Mucosa of rectum (tissue), 2 donors: ENCODE data around the gene ATG9B.
"Not testable (repeated sequence)": the region's sequence is repeated elsewhere in the genome, so short reads cannot be mapped to it uniquely, and the experiment has no call there.

Source experiments
- H3K27ac ChIP-seq, 2 donors: one replicate each; pipeline ENCODE4 v1.7.0; 2013; ENCODE audit warnings: inconsistent platforms in 2 of 2, low read depth in 2 of 2, low read length in 2 of 2
- H3K27me3 ChIP-seq, 2 donors: one replicate each; pipeline ENCODE4 v1.7.0; 2013; ENCODE audit warnings: low read length in 2 of 2; ENCODE audit not compliant: control insufficient read depth in 2 of 2, insufficient read depth in 2 of 2
- H3K36me3 ChIP-seq, 2 donors: one replicate each; pipeline ENCODE4 v1.7.0; 2013; ENCODE audit warnings: low read length in 2 of 2; ENCODE audit not compliant: control insufficient read depth in 2 of 2, insufficient read depth in 2 of 2
- H3K4me1 ChIP-seq, 2 donors: one replicate each; pipeline ENCODE4 v1.7.0; 2013; ENCODE audit warnings: low read length in 2 of 2, mild to moderate bottlenecking in 1 of 2; ENCODE audit not compliant: control insufficient read depth in 2 of 2, insufficient read depth in 2 of 2
- H3K4me3 ChIP-seq, 2 donors: one replicate each; pipeline ENCODE4 v1.7.0; 2013; ENCODE audit warnings: low read length in 2 of 2
- H3K9ac ChIP-seq, 2 donors: one replicate each; pipeline ENCODE4 v1.7.0; 2013; ENCODE audit warnings: low read length in 2 of 2, low read depth in 1 of 2, mild to moderate bottlenecking in 1 of 2
- H3K9me3 ChIP-seq, 2 donors: one replicate each; pipeline ENCODE4 v1.7.0; 2013; ENCODE audit warnings: low read length in 2 of 2; ENCODE audit not compliant: control insufficient read depth in 2 of 2
- donor health status: healthy.
- donor health status: Normal muscosa, but diverticular disease.

ATG9B gene

DNA sequence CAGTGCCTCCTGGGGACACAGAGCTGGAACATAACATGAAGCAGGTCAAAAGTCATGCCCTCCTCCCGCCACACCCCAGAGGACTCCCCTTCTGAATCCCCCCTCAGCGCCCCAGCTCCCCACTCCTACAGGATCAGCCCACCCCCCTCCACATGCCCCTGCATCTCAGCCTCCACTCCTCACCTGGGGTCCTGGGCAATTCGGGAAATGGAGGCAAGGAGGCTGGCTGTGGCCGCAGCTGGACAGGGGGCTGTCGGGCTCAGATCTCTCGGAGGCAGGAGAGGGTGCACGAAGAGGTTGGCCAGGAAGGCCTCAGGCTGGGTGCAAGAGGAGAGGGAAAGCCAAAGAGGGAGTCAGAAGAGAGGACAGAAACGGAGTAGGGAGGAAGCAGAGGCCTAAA lies 7.8 kb downstream of the ATG9B start:
- no peaks in the 10 kb centered on the region for H3K36me3 ChIP-seq
- peaks cover 15 to 20% of the 10 kb centered on the region in 2 donors for H3K27me3 ChIP-seq
- H3K4me3 ChIP-seq = no peak overlapping the region
- no peak overlapping the region for H3K9ac ChIP-seq
- H3K27ac ChIP-seq = no peak overlapping the region
- no peaks in the 10 kb centered on the region for H3K9me3 ChIP-seq
- H3K4me1 ChIP-seq = peaks cover 20 to 30% of the 10 kb centered on the region in 2 donors

DNA sequence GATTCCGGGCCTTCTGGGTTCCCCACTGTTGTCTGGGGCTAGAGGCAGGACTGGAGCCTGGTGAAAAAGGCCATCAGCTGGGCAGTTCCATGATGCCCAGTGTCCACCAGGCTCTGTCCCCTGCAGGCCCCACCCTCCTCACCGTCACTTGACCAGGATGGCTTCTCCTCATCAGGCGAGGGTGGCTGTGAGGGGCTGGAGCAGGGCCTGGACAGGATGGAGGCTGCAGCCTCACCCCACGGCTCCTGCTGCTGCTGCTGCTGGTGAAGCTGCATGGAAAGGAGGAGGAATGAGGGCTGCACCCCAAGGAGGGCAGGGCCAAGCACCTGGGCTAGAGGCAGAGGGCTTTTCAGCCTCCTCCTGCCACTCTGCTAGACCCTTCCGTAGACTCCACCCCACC lies 8.3 kb downstream of the ATG9B start:
- Histone ChIP-seq H3K4me3 (no peak overlapping the region), H3K9me3 (no peaks in the 10 kb centered on the region), H3K36me3 (no peaks in the 10 kb centered on the region), H3K9ac (no peak overlapping the region), H3K4me1 (peaks cover 20 to 30% of the 10 kb centered on the region in 2 donors), H3K27ac (no peak overlapping the region), H3K27me3 (peaks cover 15 to 20% of the 10 kb centered on the region in 2 donors)

GRCh38 chr7:151014950-151015349 lies 9.3 kb downstream of the ATG9B start:
- H3K9me3 ChIP-seq = no peaks in the 10 kb centered on the region
- peaks cover 20 to 34% of the 10 kb centered on the region in 2 donors for H3K4me1 ChIP-seq
- H3K27ac ChIP-seq = no peak overlapping the region
- H3K9ac ChIP-seq = no peak overlapping the region
- H3K27me3 ChIP-seq = peaks cover 7 to 17% of the 10 kb centered on the region in 2 donors
- H3K36me3 ChIP-seq = no peaks in the 10 kb centered on the region
- no peak overlapping the region for H3K4me3 ChIP-seq

DNA sequence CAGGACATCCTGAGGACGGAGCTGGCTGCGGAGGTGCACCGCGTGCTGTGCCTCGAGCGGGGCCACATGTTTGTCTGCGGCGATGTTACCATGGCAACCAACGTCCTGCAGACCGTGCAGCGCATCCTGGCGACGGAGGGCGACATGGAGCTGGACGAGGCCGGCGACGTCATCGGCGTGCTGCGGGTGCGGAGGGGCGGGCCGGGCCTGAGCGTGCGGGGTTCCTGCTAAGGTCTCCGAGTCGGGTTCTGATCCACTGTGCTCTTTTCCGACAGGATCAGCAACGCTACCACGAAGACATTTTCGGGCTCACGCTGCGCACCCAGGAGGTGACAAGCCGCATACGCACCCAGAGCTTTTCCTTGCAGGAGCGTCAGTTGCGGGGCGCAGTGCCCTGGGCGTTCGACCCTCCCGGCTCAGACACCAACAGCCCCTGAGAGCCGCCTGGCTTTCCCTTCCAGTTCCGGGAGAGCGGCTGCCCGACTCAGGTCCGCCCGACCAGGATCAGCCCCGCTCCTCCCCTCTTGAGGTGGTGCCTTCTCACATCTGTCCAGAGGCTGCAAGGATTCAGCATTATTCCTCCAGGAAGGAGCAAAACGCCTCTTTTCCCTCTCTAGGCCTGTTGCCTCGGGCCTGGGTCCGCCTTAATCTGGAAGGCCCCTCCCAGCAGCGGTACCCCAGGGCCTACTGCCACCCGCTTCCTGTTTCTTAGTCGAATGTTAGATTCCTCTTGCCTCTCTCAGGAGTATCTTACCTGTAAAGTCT lies 10.4 kb downstream of the ATG9B start:
- Histone ChIP-seq H3K27ac (no peak overlapping the region), H3K4me1 (peaks cover 19 to 34% of the 10 kb centered on the region in 2 donors), H3K9ac (peak overlapping the region; percentile 5 to 44), H3K36me3 (no peaks in the 10 kb centered on the region), H3K9me3 (no peaks in the 10 kb centered on the region), H3K4me3 (peak overlapping the region; percentile 9 to 60), H3K27me3 (peaks cover 0 to 6% of the 10 kb centered on the region in 2 donors)

GRCh38 chr7:151013356-151013732 lies 10.9 kb downstream of the ATG9B start:
- H3K27ac ChIP-seq = no peak overlapping the region
- H3K4me3 ChIP-seq = no peak overlapping the region
- no peaks in the 10 kb centered on the region for H3K36me3 ChIP-seq
- peaks cover 14 to 35% of the 10 kb centered on the region in 2 donors for H3K4me1 ChIP-seq
- no peak overlapping the region for H3K9ac ChIP-seq
- no peaks in the 10 kb centered on the region for H3K9me3 ChIP-seq
- H3K27me3 ChIP-seq = peaks cover 0 to 2% of the 10 kb centered on the region in 2 donors

GRCh38 chr7:151012911-151013347 lies 11.4 kb downstream of the ATG9B start:
- Histone ChIP-seq H3K27ac (peak overlapping the region; percentile 46 to 56), H3K27me3 (no peaks in the 10 kb centered on the region), H3K4me3 (peak overlapping the region in 1 of 2 donors; percentile 7), H3K9me3 (no peaks in the 10 kb centered on the region), H3K36me3 (no peaks in the 10 kb centered on the region), H3K9ac (no peak overlapping the region), H3K4me1 (peaks cover 12 to 33% of the 10 kb centered on the region in 2 donors)

- Histone ChIP-seq H3K27ac (peak overlapping the region; percentile 46 to 56), H3K9me3 (no peaks in the 10 kb centered on the region), H3K9ac (no peak overlapping the region), H3K4me3 (no peak overlapping the region), H3K36me3 (no peaks in the 10 kb centered on the region), H3K27me3 (no peaks in the 10 kb centered on the region), H3K4me1 (peaks cover 12 to 29% of the 10 kb centered on the region in 2 donors)
Observed at GRCh38 chr7:151012031-151012692, 12.1 kb downstream of the ATG9B start.

GRCh38 chr7:151011616-151012015 lies 12.7 kb downstream of the ATG9B start:
- not testable (repeated sequence) for H3K9me3 ChIP-seq, H3K27me3 ChIP-seq, H3K9ac ChIP-seq, H3K4me3 ChIP-seq, H3K27ac ChIP-seq, H3K36me3 ChIP-seq
- H3K4me1 ChIP-seq = peaks cover 12 to 29% of the 10 kb centered on the region in 2 donors

DNA sequence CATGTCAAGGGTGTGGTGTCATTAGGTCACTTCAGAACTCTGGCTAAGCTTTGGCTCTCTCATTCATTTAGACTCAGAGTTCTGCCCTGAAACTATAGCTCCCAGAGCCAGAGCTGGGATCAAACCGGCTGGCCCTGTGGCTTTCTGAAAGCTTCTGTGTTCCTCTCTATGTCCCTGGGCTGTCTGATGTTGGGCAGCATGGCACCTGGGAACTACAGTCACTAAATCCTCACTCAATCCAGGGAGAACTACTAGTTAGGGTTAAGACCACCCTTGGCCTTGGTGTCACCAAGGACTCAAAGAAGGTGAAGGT lies 13.2 kb downstream of the ATG9B start:
- Histone ChIP-seq H3K4me1 (peaks cover 12 to 29% of the 10 kb centered on the region in 2 donors), H3K36me3 (no peaks in the 10 kb centered on the region), H3K4me3 (no peak overlapping the region), H3K27me3 (no peaks in the 10 kb centered on the region), H3K27ac (no peak overlapping the region), H3K9ac (no peak overlapping the region), H3K9me3 (no peaks in the 10 kb centered on the region)

DNA sequence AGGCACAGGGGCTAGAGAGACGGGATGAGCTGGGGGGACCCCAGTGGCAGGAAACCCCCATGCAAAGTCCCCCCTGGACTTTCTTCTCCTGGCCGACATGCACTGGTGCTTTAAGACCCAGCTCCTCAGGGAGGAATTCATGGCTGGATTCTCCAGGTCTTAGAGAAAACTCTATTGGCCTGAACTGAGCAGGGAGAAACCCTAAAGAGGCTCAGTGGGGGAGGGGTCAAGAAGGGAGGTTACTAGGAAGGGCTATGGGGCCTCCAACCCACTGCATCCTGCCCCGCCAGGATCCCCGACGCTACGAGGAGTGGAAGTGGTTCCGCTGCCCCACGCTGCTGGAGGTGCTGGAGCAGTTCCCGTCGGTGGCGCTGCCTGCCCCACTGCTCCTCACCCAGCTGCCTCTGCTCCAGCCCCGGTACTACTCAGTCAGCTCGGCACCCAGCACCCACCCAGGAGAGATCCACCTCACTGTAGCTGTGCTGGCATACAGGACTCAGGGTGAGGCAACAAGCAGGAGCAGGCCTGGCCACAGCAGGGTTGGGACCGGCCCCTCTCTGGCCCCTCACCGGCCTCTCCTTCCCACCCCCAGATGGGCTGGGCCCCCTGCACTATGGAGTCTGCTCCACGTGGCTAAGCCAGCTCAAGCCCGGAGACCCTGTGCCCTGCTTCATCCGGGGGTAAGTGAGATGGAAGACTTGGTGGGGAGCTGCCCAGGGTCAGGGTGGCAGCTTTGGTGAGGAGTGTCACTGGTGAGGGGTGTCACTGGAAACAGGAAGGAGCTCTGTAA lies 13.8 kb downstream of the ATG9B start:
- Histone ChIP-seq H3K4me1 (peaks cover 12 to 29% of the 10 kb centered on the region in 2 donors), H3K9me3 (no peaks in the 10 kb centered on the region), H3K9ac (no peak overlapping the region), H3K27ac (no peak overlapping the region), H3K27me3 (no peaks in the 10 kb centered on the region), H3K4me3 (no peak overlapping the region), H3K36me3 (no peaks in the 10 kb centered on the region)
